IPS-20b (cell line): Measurements from ENCODE around the gene RALGPS1.

ENCODE experiments used
- H3K27ac ChIP-seq: one replicate; pipeline ENCODE4 v1.5.1; 2013; ENCODE audit warnings: low read length
- H3K27me3 ChIP-seq: 2 replicates; pipeline ENCODE4 v1.6.1; 2013; ENCODE audit warnings: mild to moderate bottlenecking, low read length, inconsistent platforms; ENCODE audit not compliant: insufficient read depth
- H3K36me3 ChIP-seq: 2 replicates; pipeline ENCODE4 v1.6.1; 2013; ENCODE audit warnings: low read depth, mild to moderate bottlenecking, inconsistent platforms, low read length, moderate library complexity; ENCODE audit not compliant: insufficient read depth
- H3K4me1 ChIP-seq: 2 replicates; pipeline ENCODE4 v1.6.1; 2013; ENCODE audit warnings: mild to moderate bottlenecking, control low read depth, inconsistent platforms, low read length, moderate library complexity; ENCODE audit not compliant: insufficient read depth
- H3K4me3 ChIP-seq: 2 replicates; pipeline ENCODE4 v1.5.1; 2013; ENCODE audit warnings: mild to moderate bottlenecking, low read length, inconsistent platforms
- H3K9ac ChIP-seq: 2 replicates; pipeline ENCODE4 v1.6.1; 2013; ENCODE audit warnings: low read depth, mild to moderate bottlenecking, inconsistent platforms, low read length, moderate library complexity
- H3K9me3 ChIP-seq: 2 replicates; pipeline ENCODE4 v1.6.1; 2013; ENCODE audit warnings: mild to moderate bottlenecking, low read depth, low read length, inconsistent platforms; ENCODE audit not compliant: insufficient read depth

Gene RALGPS1

GRCh38 chr9:127113191-127113972 is 198.8 kb downstream of the RALGPS1 start:
- H3K36me3 ChIP-seq = no peaks in the 10 kb centered on the region
- H3K4me3 ChIP-seq = no peak overlapping the region
- no peaks in the 10 kb centered on the region for H3K9me3 ChIP-seq
- H3K9ac ChIP-seq = no peak overlapping the region
- H3K4me1 ChIP-seq = peaks cover 19% of the 10 kb centered on the region
- H3K27ac ChIP-seq = no peak overlapping the region
- no peaks in the 10 kb centered on the region for H3K27me3 ChIP-seq

- Histone ChIP-seq H3K27me3 (no peaks in the 10 kb centered on the region), H3K36me3 (0 out of 2 replicates have a peak, but pooled peaks cover 8% of the 10 kb centered on the region), H3K4me3 (no peak overlapping the region), H3K4me1 (peaks cover 21% of the 10 kb centered on the region), H3K27ac (no peak overlapping the region), H3K9me3 (no peaks in the 10 kb centered on the region), H3K9ac (no peak overlapping the region)
Measured at GRCh38 chr9:127114606-127115005, 200.0 kb downstream of the RALGPS1 start.

GRCh38 chr9:127116088-127116726 is 201.6 kb downstream of the RALGPS1 start:
- peaks cover 18% of the 10 kb centered on the region for H3K4me1 ChIP-seq
- H3K27ac ChIP-seq = no peak overlapping the region
- H3K9ac ChIP-seq = no peak overlapping the region
- no peaks in the 10 kb centered on the region for H3K9me3 ChIP-seq
- H3K27me3 ChIP-seq = peaks cover 4% of the 10 kb centered on the region; the same call in 1 of the 2 replicates
- 0 out of 2 replicates have a peak, but pooled peaks cover 10% of the 10 kb centered on the region for H3K36me3 ChIP-seq
- no peak overlapping the region for H3K4me3 ChIP-seq

- Histone ChIP-seq H3K36me3 (0 out of 2 replicates have a peak, but pooled peaks cover 10% of the 10 kb centered on the region), H3K9ac (no peak overlapping the region), H3K4me1 (peaks cover 11% of the 10 kb centered on the region), H3K9me3 (no peaks in the 10 kb centered on the region), H3K4me3 (no peak overlapping the region), H3K27ac (no peak overlapping the region), H3K27me3 (peaks cover 12% of the 10 kb centered on the region; the same call in 1 of the 2 replicates)
Measured at GRCh38 chr9:127116957-127117356, 202.4 kb downstream of the RALGPS1 start.

- no peak overlapping the region for H3K27ac ChIP-seq
- H3K4me1 ChIP-seq = peaks cover 5% of the 10 kb centered on the region
- H3K36me3 ChIP-seq = 0 out of 2 replicates have a peak, but pooled peaks cover 10% of the 10 kb centered on the region
- no peaks in the 10 kb centered on the region for H3K9me3 ChIP-seq
- H3K27me3 ChIP-seq = peaks cover 13% of the 10 kb centered on the region; the same call in 1 of the 2 replicates
- no peak overlapping the region for H3K4me3 ChIP-seq
- no peak overlapping the region for H3K9ac ChIP-seq
Measured at GRCh38 chr9:127117801-127118200, 203.2 kb downstream of the RALGPS1 start.

- Histone ChIP-seq H3K27ac (no peak overlapping the region), H3K4me3 (no peak overlapping the region), H3K9ac (no peak overlapping the region), H3K36me3 (0 out of 2 replicates have a peak, but pooled peaks cover 10% of the 10 kb centered on the region), H3K27me3 (peaks cover 17% of the 10 kb centered on the region; the same call in 1 of the 2 replicates), H3K9me3 (no peaks in the 10 kb centered on the region), H3K4me1 (peaks cover 10% of the 10 kb centered on the region)
Measured at GRCh38 chr9:127118597-127119319, 204.2 kb downstream of the RALGPS1 start.

GRCh38 chr9:127119320-127119709 is 204.7 kb downstream of the RALGPS1 start:
- H3K4me1 ChIP-seq = peaks cover 10% of the 10 kb centered on the region
- H3K27me3 ChIP-seq = peaks cover 17% of the 10 kb centered on the region; the same call in 1 of the 2 replicates
- H3K9me3 ChIP-seq = no peaks in the 10 kb centered on the region
- H3K4me3 ChIP-seq = no peak overlapping the region
- H3K36me3 ChIP-seq = 0 out of 2 replicates have a peak, but pooled peaks cover 10% of the 10 kb centered on the region
- no peak overlapping the region for H3K27ac ChIP-seq
- no peak overlapping the region for H3K9ac ChIP-seq

- H3K4me1 ChIP-seq = peaks cover 10% of the 10 kb centered on the region
- peaks cover 17% of the 10 kb centered on the region; the same call in 1 of the 2 replicates for H3K27me3 ChIP-seq
- H3K36me3 ChIP-seq = 0 out of 2 replicates have a peak, but pooled peaks cover 10% of the 10 kb centered on the region
- H3K4me3 ChIP-seq = peak overlapping the region; percentile 86
- H3K9ac ChIP-seq = peak overlapping the region; percentile 82; the same call in 1 of the 2 replicates
- H3K9me3 ChIP-seq = no peaks in the 10 kb centered on the region
- no peak overlapping the region for H3K27ac ChIP-seq
Measured at GRCh38 chr9:127121628-127122175, 207.1 kb downstream of the RALGPS1 start.

- peak within 1 kb of the TSS; percentile 82; the same call in 1 of the 2 replicates for H3K9ac ChIP-seq
Measured at GRCh38 chr9:127122176-127123063, 207.8 kb downstream of the RALGPS1 start, which contains the start of gene ANGPTL2. TSS of gene ANGPTL2 (minus strand) at chr9:127122635. CDS start at chr9:127108731, 13,904 bp downstream.

GRCh38 chr9:127123064-127123890 is 208.7 kb downstream of the RALGPS1 start:
- no peaks in the 10 kb centered on the region for H3K9me3 ChIP-seq
- H3K4me1 ChIP-seq = peaks cover 10% of the 10 kb centered on the region
- peaks cover 17% of the 10 kb centered on the region; the same call in 1 of the 2 replicates for H3K27me3 ChIP-seq
- peak overlapping the region; percentile 86 for H3K4me3 ChIP-seq
- H3K9ac ChIP-seq = peak overlapping the region; percentile 82; the same call in 1 of the 2 replicates
- peak overlapping the region; percentile 5 for H3K27ac ChIP-seq
- H3K36me3 ChIP-seq = 0 out of 2 replicates have a peak, but pooled peaks cover 10% of the 10 kb centered on the region

More at GRCh38 chr9:127122176-127123063, 207.8 kb downstream of the RALGPS1 start, which contains the start of gene ANGPTL2:
- Histone ChIP-seq H3K36me3 (0 out of 2 replicates have a peak, but pooled peaks cover 10% of the 10 kb centered on the region), H3K9me3 (no peaks in the 10 kb centered on the region), H3K27me3 (peaks cover 17% of the 10 kb centered on the region; the same call in 1 of the 2 replicates), H3K4me3 (peak within 1 kb of the TSS; percentile 86), H3K4me1 (peaks cover 10% of the 10 kb centered on the region), H3K27ac (peak within 1 kb of the TSS; percentile 5)
